Karpas-422 (cell line): Measurements from ENCODE around the gene UPF3B. TPM values are rescaled to one million over a fixed set of nuclear protein-coding genes. Genes with fewer than 3 reads are reported as not detected.

Experiments used
- DNase-seq: peaks from one replicate; pipeline ENCODE4 v3.0.0-alpha.2; 2015
- H2AFZ ChIP-seq: fragments of 200-600 bp; sonication (generic); 2 replicates; pipeline ENCODE4 v1.6.1; 2014; ENCODE audit warnings: antibody characterized with exemption, low read length, mixed read lengths
- H3K27ac ChIP-seq: fragments of 200-600 bp; sonication (generic); 2 replicates; pipeline ENCODE4 v1.5.1; 2014; ENCODE audit warnings: mild to moderate bottlenecking, low read length, moderate library complexity
- H3K27me3 ChIP-seq: fragments of 200-600 bp; sonication (generic); 2 replicates; pipeline ENCODE4 v1.6.1; 2014; ENCODE audit warnings: low read length, mixed read lengths
- H3K36me3 ChIP-seq: fragments of 200-600 bp; sonication (generic); 2 replicates; pipeline ENCODE4 v1.6.1; 2014; ENCODE audit warnings: low read length, mixed read lengths; ENCODE audit not compliant: insufficient read depth
- H3K4me1 ChIP-seq: fragments of 200-600 bp; sonication (generic); 2 replicates; pipeline ENCODE4 v1.6.1; 2014; ENCODE audit warnings: mild to moderate bottlenecking, low read length, mixed read lengths
- H3K4me2 ChIP-seq: fragments of 200-600 bp; sonication (generic); 2 replicates; pipeline ENCODE4 v1.6.1; 2014; ENCODE audit warnings: low read length, low read depth, mild to moderate bottlenecking; ENCODE audit not compliant: poor library complexity, severe bottlenecking
- H3K4me3 ChIP-seq: fragments of 200-600 bp; sonication (generic); 2 replicates; pipeline ENCODE4 v1.5.1; 2014; ENCODE audit warnings: mild to moderate bottlenecking, antibody characterized with exemption, low read length, mixed read lengths
- H3K79me2 ChIP-seq: fragments of 200-600 bp; sonication (generic); 2 replicates; pipeline ENCODE4 v1.6.1; 2014; ENCODE audit warnings: mild to moderate bottlenecking, low read length, mixed read lengths
- H3K9ac ChIP-seq: fragments of 200-600 bp; sonication (generic); 2 replicates; pipeline ENCODE4 v1.6.0; 2014; ENCODE audit warnings: low read length
- H3K9me2 ChIP-seq: fragments of 200-600 bp; sonication (generic), shearing (Covaris generic); replicated peaks from 2 replicates; pipeline ENCODE4 v1.6.0; 2014; ENCODE audit warnings: mild to moderate bottlenecking, low read length, moderate library complexity; ENCODE audit not compliant: insufficient read depth
- H3K9me3 ChIP-seq: fragments of 300-700, 200-600 bp; sonication (generic); 2 replicates; pipeline ENCODE4 v1.6.1; 2014; ENCODE audit warnings: low read length, mixed read lengths
- H4K20me1 ChIP-seq: fragments of 200-600 bp; sonication (generic); 2 replicates; pipeline ENCODE4 v1.6.1; 2014; ENCODE audit warnings: mild to moderate bottlenecking, antibody characterized with exemption, low read length, low read depth; ENCODE audit not compliant: insufficient read depth
- total RNA-seq: library from RNA; depleted of rRNA; stranded (reverse); fragments of >200 nt; shearing (Covaris generic); gene quantifications from 2 replicates; pipeline ENCODE4 v1.2.3, GENCODE V29; 2014; ENCODE audit warnings: low replicate concordance

Gene UPF3B
- total RNA-seq, 1 experiment from 2014 or later: 8.9 TPM

- no peaks in the 10 kb centered on the region for H3K79me2 ChIP-seq
- H2AFZ ChIP-seq: no peak overlapping the region
- no peak overlapping the region for H3K4me2 ChIP-seq
- H3K4me3 ChIP-seq: no peak overlapping the region
- H3K36me3 ChIP-seq: no peaks in the 10 kb centered on the region
- H3K9ac ChIP-seq: no peak overlapping the region
- H4K20me1 ChIP-seq: no peaks in the 10 kb centered on the region
- H3K9me3 ChIP-seq: no peaks in the 10 kb centered on the region
- H3K9me2 ChIP-seq: no peaks in the 10 kb centered on the region
- H3K27me3 ChIP-seq: no peaks in the 10 kb centered on the region
- DNase-seq: peak; percentile 60
- H3K4me1 ChIP-seq: no peaks in the 10 kb centered on the region
- no peak overlapping the region for H3K27ac ChIP-seq
These were observed 33.0 kb upstream of the UPF3B start for GRCh38 chrX:119885554-119886428.

- Histone ChIP-seq H4K20me1 (no peaks in the 10 kb centered on the region), H2AFZ (no peak overlapping the region), H3K27me3 (no peaks in the 10 kb centered on the region), H3K9me2 (no peaks in the 10 kb centered on the region), H3K79me2 (no peaks in the 10 kb centered on the region), H3K4me1 (peaks cover 11% of the 10 kb centered on the region), H3K4me2 (no peak overlapping the region), H3K27ac (peak overlapping the region; percentile 46), H3K36me3 (no peaks in the 10 kb centered on the region; the same call in 1 of the 2 replicates), H3K9ac (no peak overlapping the region), H3K9me3 (no peaks in the 10 kb centered on the region), H3K4me3 (no peak overlapping the region)
- DNase-seq: peak; percentile 84
These were observed 28.0 kb upstream of the UPF3B start for GRCh38 chrX:119880552-119881437.

- Histone ChIP-seq H3K4me1 (peaks cover 11% of the 10 kb centered on the region), H3K4me3 (no peak overlapping the region), H3K4me2 (no peak overlapping the region), H4K20me1 (no peaks in the 10 kb centered on the region), H2AFZ (no peak overlapping the region), H3K9me3 (no peaks in the 10 kb centered on the region), H3K9ac (no peak overlapping the region), H3K27me3 (no peaks in the 10 kb centered on the region), H3K27ac (peak overlapping the region; percentile 46), H3K36me3 (no peaks in the 10 kb centered on the region; the same call in 1 of the 2 replicates), H3K79me2 (no peaks in the 10 kb centered on the region), H3K9me2 (no peaks in the 10 kb centered on the region)
- DNase-seq: peak; percentile 52
These were observed 27.3 kb upstream of the UPF3B start for GRCh38 chrX:119880076-119880475.

- Histone ChIP-seq H3K9me3 (no peaks in the 10 kb centered on the region), H3K27ac (no peak overlapping the region), H3K4me1 (peaks cover 11% of the 10 kb centered on the region), H3K36me3 (no peaks in the 10 kb centered on the region; the same call in 1 of the 2 replicates), H3K79me2 (peaks cover 7% of the 10 kb centered on the region), H3K4me3 (no peak overlapping the region), H3K9ac (no peak overlapping the region), H4K20me1 (no peaks in the 10 kb centered on the region), H2AFZ (no peak overlapping the region), H3K9me2 (no peaks in the 10 kb centered on the region), H3K27me3 (no peaks in the 10 kb centered on the region), H3K4me2 (no peak overlapping the region)
- no peak for DNase-seq
These were observed 26.0 kb upstream of the UPF3B start for GRCh38 chrX:119878740-119879139.

- H3K9ac ChIP-seq: peak within 1 kb of the TSS; percentile 90
These were observed 19.0 kb upstream of the UPF3B start, which contains the start of the genes NDUFA1 and RNF113A for GRCh38 chrX:119871599-119872395. TSS of gene NDUFA1 (plus strand) at chrX:119871832. CDS start at chrX:119871912, 80 bp downstream. TSS of gene RNF113A (minus strand) at chrX:119871733. CDS start at chrX:119871613, 120 bp downstream.

GRCh38 chrX:119871245-119871598 lies 18.5 kb upstream of the UPF3B start:
- no peaks in the 10 kb centered on the region for H3K9me2 ChIP-seq
- no peaks in the 10 kb centered on the region; the same call in none of the 2 replicates for H3K36me3 ChIP-seq
- H3K79me2 ChIP-seq: peaks cover 41% of the 10 kb centered on the region
- H3K9ac ChIP-seq: peak overlapping the region; percentile 90
- H3K9me3 ChIP-seq: no peaks in the 10 kb centered on the region
- peak overlapping the region; percentile 82 for H3K4me2 ChIP-seq
- peak overlapping the region; percentile 79 for H3K4me3 ChIP-seq
- no peak for DNase-seq
- H2AFZ ChIP-seq: no peak overlapping the region
- H3K27me3 ChIP-seq: no peaks in the 10 kb centered on the region
- peak overlapping the region; percentile 88 for H3K27ac ChIP-seq
- no peaks in the 10 kb centered on the region for H4K20me1 ChIP-seq
- peaks cover 11% of the 10 kb centered on the region for H3K4me1 ChIP-seq

More at GRCh38 chrX:119871599-119872395, 19.0 kb upstream of the UPF3B start, which contains the start of the genes NDUFA1 and RNF113A:
- no peaks in the 10 kb centered on the region for H3K9me3 ChIP-seq
- H3K4me3 ChIP-seq: peak within 1 kb of the TSS; percentile 79
- H3K79me2 ChIP-seq: peaks cover 41% of the 10 kb centered on the region
- H2AFZ ChIP-seq: no peak within 1 kb of the TSS
- no peaks in the 10 kb centered on the region for H4K20me1 ChIP-seq
- peak within 1 kb of the TSS; percentile 88 for H3K27ac ChIP-seq
- H3K36me3 ChIP-seq: no peaks in the 10 kb centered on the region; the same call in none of the 2 replicates
- peak within 1 kb of the TSS; percentile 82 for H3K4me2 ChIP-seq
- H3K27me3 ChIP-seq: no peaks in the 10 kb centered on the region
- peak; percentile 94 for DNase-seq
- H3K9me2 ChIP-seq: no peaks in the 10 kb centered on the region
- H3K4me1 ChIP-seq: peaks cover 11% of the 10 kb centered on the region

GRCh38 chrX:119870626-119871131 lies 17.9 kb upstream of the UPF3B start:
- peaks cover 11% of the 10 kb centered on the region for H3K4me1 ChIP-seq
- no peaks in the 10 kb centered on the region; the same call in 1 of the 2 replicates for H3K36me3 ChIP-seq
- H4K20me1 ChIP-seq: no peaks in the 10 kb centered on the region
- no peaks in the 10 kb centered on the region for H3K27me3 ChIP-seq
- peak overlapping the region; percentile 88 for H3K27ac ChIP-seq
- peak; percentile 66 for DNase-seq
- no peaks in the 10 kb centered on the region for H3K9me3 ChIP-seq
- no peak overlapping the region for H2AFZ ChIP-seq
- H3K79me2 ChIP-seq: peaks cover 41% of the 10 kb centered on the region
- peak overlapping the region; percentile 79 for H3K4me3 ChIP-seq
- no peaks in the 10 kb centered on the region for H3K9me2 ChIP-seq
- peak overlapping the region; percentile 90 for H3K9ac ChIP-seq
- H3K4me2 ChIP-seq: peak overlapping the region; percentile 82
